Esophagus muscularis mucosa (tissue), 3 donors: ENCODE data around the gene CYLD.

Experiments used
- POLR2A ChIP-seq: fragments of 450-650 bp; IDR thresholded peaks from one replicate; pipeline ENCODE4 v1.6.1; 2017; ENCODE audit warnings: antibody characterized with exemption, moderate library complexity, mild to moderate bottlenecking, low read depth
- TF ChIP-seq, protein P1 (sequence below), 3 experiments: fragments of 200-600 bp in 2 of 3; fragments of 450-650 bp in 1 of 3; sonication (generic) in 2 of 3; IDR thresholded peaks; one replicate each; pipeline ENCODE4 v1.5.1; 2017 to 2019; ENCODE audit warnings: antibody characterized with exemption in 3 of 3, mild to moderate bottlenecking in 2 of 3, moderate library complexity in 1 of 3

DNA sequence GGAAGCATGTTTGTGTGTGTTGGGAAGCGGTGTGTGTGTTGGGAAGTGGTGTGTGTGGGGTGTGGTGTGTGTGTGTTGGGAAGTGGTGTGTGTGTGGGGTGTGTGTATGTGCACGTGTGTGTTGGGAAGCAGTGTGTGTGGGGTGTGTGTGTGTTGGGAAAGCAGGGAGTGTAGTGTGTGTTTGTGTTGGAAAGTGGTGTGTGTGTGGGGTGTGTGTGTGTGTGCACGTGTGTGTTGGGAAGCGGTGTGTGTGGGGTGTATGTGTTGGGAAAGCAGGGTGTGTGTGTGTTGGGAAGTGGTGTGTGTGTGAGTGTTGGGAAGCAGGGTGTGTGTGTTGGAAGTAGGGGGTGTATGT lies 49.3 kb upstream of the CYLD start:
- TF ChIP-seq, protein P1, sequence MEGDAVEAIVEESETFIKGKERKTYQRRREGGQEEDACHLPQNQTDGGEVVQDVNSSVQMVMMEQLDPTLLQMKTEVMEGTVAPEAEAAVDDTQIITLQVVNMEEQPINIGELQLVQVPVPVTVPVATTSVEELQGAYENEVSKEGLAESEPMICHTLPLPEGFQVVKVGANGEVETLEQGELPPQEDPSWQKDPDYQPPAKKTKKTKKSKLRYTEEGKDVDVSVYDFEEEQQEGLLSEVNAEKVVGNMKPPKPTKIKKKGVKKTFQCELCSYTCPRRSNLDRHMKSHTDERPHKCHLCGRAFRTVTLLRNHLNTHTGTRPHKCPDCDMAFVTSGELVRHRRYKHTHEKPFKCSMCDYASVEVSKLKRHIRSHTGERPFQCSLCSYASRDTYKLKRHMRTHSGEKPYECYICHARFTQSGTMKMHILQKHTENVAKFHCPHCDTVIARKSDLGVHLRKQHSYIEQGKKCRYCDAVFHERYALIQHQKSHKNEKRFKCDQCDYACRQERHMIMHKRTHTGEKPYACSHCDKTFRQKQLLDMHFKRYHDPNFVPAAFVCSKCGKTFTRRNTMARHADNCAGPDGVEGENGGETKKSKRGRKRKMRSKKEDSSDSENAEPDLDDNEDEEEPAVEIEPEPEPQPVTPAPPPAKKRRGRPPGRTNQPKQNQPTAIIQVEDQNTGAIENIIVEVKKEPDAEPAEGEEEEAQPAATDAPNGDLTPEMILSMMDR (IDR thresholded peaks at IDR 0.05): no peak
- TF ChIP-seq POLR2A: no peak
